Ishikawa (cell line): ENCODE results near the gene WWOX.

Experiments
- CEBPB ChIP-seq: IDR thresholded peaks from 2 replicates; pipeline ENCODE4 v1.6.1; 2012
- CREB1 ChIP-seq: IDR thresholded peaks from 2 replicates; pipeline ENCODE4 v1.6.1; 2012; ENCODE audit warnings: low read depth
- EGR1 ChIP-seq: IDR thresholded peaks from 2 replicates; pipeline ENCODE4 v1.6.1; 2012
- EP300 ChIP-seq: IDR thresholded peaks from 2 replicates; pipeline ENCODE4 v1.6.1; 2012; ENCODE audit warnings: borderline replicate concordance
- FOXM1 ChIP-seq: IDR thresholded peaks from 2 replicates; pipeline ENCODE4 v1.6.1; 2012; ENCODE audit warnings: low read depth, borderline replicate concordance
- MAX ChIP-seq: IDR thresholded peaks from 2 replicates; pipeline ENCODE4 v1.6.1; 2012
- NFIC ChIP-seq: IDR thresholded peaks from 2 replicates; pipeline ENCODE4 v1.6.1; 2012
- RAD21 ChIP-seq: IDR thresholded peaks from 2 replicates; pipeline ENCODE4 v1.6.1; 2012; ENCODE audit warnings: low read depth
- TAF1 ChIP-seq: IDR thresholded peaks from 2 replicates; pipeline ENCODE4 v1.6.1; 2012; ENCODE audit warnings: low read depth, mild to moderate bottlenecking
- TCF12 ChIP-seq: IDR thresholded peaks from 2 replicates; pipeline ENCODE4 v1.6.1; 2012; ENCODE audit warnings: low read depth
- TEAD4 ChIP-seq: IDR thresholded peaks from 2 replicates; pipeline ENCODE4 v1.6.1; 2012
- USF1 ChIP-seq: IDR thresholded peaks from 2 replicates; pipeline ENCODE4 v1.6.1; 2012
- YY1 ChIP-seq: IDR thresholded peaks from 2 replicates; pipeline ENCODE4 v1.6.1; 2012; ENCODE audit warnings: low read depth
- ZBTB7A ChIP-seq: IDR thresholded peaks from 2 replicates; pipeline ENCODE4 v1.6.1; 2012; ENCODE audit warnings: low read depth
- TF ChIP-seq, protein P1 (sequence below): IDR thresholded peaks from 2 replicates; pipeline ENCODE4 v1.6.1; 2012; ENCODE audit warnings: low read depth, mild to moderate bottlenecking

WWOX gene

DNA sequence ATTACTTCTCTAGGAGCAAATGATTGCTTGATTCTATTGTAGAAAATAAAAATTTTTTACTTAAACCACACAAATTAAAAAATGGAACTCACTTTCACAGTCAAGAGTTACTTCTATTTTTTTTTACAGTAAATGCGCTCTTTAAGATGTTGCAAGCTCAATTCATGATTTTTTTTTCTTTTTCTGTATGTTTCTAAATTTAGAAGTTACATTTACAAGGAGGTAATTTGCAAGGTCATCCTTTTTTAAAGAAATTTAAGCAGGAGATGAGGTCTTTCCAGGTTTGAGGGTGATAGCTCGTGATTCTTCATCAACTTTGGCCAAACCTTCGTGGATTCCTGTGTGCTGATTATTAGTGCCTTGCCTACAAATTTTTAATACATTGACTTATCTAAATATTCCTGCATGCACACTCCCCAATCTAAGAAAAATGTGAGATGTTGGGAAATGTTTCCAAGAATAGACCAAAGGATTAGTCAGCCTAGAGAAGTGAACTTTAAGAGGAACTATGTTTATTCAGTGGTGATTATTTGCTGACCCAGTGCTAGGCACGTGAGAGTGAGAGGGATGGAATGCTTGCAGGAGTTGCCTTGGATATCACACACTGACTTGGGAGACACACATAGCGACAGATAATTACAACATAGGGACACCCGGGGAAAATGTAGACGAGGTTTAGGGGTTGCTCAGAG, 1071.2 kb downstream of the WWOX start:
- TF ChIP-seq MAX = no peak
- no peak for TF ChIP-seq ZBTB7A
- TF ChIP-seq USF1 = no peak
- TF ChIP-seq TAF1 = no peak
- TF ChIP-seq EGR1 = no peak
- TF ChIP-seq, protein P1, sequence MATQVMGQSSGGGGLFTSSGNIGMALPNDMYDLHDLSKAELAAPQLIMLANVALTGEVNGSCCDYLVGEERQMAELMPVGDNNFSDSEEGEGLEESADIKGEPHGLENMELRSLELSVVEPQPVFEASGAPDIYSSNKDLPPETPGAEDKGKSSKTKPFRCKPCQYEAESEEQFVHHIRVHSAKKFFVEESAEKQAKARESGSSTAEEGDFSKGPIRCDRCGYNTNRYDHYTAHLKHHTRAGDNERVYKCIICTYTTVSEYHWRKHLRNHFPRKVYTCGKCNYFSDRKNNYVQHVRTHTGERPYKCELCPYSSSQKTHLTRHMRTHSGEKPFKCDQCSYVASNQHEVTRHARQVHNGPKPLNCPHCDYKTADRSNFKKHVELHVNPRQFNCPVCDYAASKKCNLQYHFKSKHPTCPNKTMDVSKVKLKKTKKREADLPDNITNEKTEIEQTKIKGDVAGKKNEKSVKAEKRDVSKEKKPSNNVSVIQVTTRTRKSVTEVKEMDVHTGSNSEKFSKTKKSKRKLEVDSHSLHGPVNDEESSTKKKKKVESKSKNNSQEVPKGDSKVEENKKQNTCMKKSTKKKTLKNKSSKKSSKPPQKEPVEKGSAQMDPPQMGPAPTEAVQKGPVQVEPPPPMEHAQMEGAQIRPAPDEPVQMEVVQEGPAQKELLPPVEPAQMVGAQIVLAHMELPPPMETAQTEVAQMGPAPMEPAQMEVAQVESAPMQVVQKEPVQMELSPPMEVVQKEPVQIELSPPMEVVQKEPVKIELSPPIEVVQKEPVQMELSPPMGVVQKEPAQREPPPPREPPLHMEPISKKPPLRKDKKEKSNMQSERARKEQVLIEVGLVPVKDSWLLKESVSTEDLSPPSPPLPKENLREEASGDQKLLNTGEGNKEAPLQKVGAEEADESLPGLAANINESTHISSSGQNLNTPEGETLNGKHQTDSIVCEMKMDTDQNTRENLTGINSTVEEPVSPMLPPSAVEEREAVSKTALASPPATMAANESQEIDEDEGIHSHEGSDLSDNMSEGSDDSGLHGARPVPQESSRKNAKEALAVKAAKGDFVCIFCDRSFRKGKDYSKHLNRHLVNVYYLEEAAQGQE = no peak
- no peak for TF ChIP-seq RAD21
- TF ChIP-seq TEAD4 = no peak
- no peak for TF ChIP-seq EP300
- TF ChIP-seq NFIC = no peak
- TF ChIP-seq FOXM1 = no peak
- TF ChIP-seq TCF12 = no peak
- no peak for TF ChIP-seq CEBPB
- no peak for TF ChIP-seq YY1
- TF ChIP-seq CREB1 = no peak

GRCh38 chr16:79171504-79171903, 1072.0 kb downstream of the WWOX start:
- no peak for TF ChIP-seq EP300
- TF ChIP-seq EGR1 = no peak
- TF ChIP-seq RAD21 = no peak
- TF ChIP-seq YY1 = no peak
- no peak for TF ChIP-seq ZBTB7A
- no peak for TF ChIP-seq NFIC
- no peak for TF ChIP-seq CREB1
- no peak for TF ChIP-seq TCF12

DNA sequence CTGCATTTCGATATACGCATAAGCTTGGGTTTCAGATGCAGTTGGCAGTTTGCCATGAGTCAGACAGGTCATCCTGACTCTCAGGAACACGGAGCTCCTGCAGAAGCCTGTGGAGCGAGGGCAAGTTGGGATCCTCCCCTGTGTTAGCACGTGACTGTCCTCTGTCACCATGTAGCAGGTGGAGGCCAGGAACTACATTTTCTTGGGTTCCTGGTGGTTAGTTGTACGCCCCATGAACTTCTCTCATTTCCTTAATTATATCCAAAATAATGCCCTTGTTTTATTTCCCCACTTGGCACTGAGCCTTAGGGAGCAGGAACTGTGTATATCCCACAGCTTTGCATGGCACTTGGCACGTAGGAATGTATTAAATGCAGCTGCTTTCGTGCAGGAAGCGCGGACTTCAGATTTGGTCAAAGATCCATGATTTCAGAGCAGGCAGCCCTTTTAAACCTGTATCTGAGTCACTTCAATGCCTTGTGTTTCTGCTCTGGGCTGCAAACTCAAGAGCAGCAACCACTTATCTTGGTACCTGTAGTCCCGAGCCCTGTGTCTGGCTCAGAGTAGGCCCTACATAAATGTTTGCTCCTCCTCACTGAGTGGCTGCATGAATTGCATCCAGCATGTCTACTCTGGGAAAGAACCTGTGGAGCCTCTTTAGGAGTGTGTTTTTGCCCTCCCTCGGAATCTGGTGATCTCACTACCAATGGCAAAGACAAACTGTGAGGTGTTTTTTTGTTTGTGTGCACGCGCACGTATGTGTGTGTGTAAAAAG, 1072.7 kb downstream of the WWOX start:
- TF ChIP-seq RAD21 (no peak), CEBPB (no peak), TEAD4 (no peak), CREB1 (no peak), MAX (no peak), YY1 (no peak), EGR1 (no peak), USF1 (no peak), TAF1 (no peak), ZBTB7A (no peak), FOXM1 (no peak), TCF12 (no peak), NFIC (no peak), EP300 (no peak)
- TF ChIP-seq, protein P1 = no peak

GRCh38 chr16:79172976-79173500, 1073.6 kb downstream of the WWOX start:
- TF ChIP-seq ZBTB7A (no peak), MAX (no peak), TEAD4 (no peak), CEBPB (no peak), USF1 (no peak), NFIC (no peak), EP300 (no peak), EGR1 (no peak), CREB1 (no peak), TAF1 (no peak), RAD21 (no peak), FOXM1 (no peak), TCF12 (no peak)
